NB4 (cell line): ENCODE measurements around the gene ATXN7L3.
"Not testable (repeated sequence)": the region's sequence is repeated elsewhere in the genome, so short reads cannot be mapped to it uniquely, and the experiment has no call there.

Experiments used
- DNase-seq: peaks from one replicate; pipeline ENCODE4 v3.0.0; 2010; ENCODE audit warnings: low read depth
- H3K4me3 ChIP-seq: one replicate; pipeline ENCODE4 v1.5.1; 2011; ENCODE audit warnings: mild to moderate bottlenecking, low read depth, low read length, moderate library complexity
- CTCF ChIP-seq: IDR thresholded peaks from one replicate; pipeline ENCODE4 v1.5.1; 2012; ENCODE audit warnings: low read depth, low read length
- MYC ChIP-seq: IDR thresholded peaks from 2 replicates; pipeline ENCODE4 v1.6.1; 2011; ENCODE audit warnings: low read depth, low read length
- POLR2A ChIP-seq: IDR thresholded peaks from 2 replicates; pipeline ENCODE4 v1.6.1; 2011; ENCODE audit warnings: mild to moderate bottlenecking; ENCODE audit not compliant: insufficient read length; ENCODE audit errors: extremely low read depth
- TF ChIP-seq, protein P1 (sequence below): IDR thresholded peaks from 2 replicates; pipeline ENCODE4 v1.6.1; 2011; ENCODE audit warnings: low read depth, low read length

Gene ATXN7L3

DNA sequence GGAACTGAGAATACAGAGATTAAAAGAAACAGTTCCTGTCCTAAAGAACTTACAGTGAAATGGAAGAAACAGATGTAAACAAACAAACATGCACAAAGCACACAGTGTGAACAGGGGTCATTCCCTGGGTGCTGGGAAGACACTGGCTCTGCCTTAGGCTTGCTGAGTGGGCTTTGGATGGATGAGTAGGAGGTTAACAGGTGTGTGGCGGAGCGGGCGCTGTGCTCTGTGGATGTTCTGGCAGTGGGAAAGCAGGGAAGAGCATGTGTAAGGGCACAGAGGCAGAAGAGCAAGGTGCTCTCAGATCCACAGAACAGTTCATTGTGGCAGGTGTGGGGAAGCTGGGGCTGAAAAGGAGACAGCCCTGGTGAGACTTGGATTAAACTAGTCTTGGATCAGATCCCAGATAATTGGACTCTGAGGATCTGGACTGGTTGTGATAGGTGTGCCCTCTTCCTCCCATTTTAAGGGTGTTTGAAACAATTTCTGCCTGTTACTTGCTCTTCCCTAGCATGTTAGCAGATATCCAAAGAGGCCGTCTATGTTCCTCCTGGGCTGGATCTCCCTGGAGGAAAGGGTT is 49.8 kb downstream of the ATXN7L3 start:
- DNase-seq: no peak
- no peak overlapping the region for H3K4me3 ChIP-seq
- TF ChIP-seq MYC (no peak), POLR2A (no peak), CTCF (no peak)
- TF ChIP-seq, protein P1, sequence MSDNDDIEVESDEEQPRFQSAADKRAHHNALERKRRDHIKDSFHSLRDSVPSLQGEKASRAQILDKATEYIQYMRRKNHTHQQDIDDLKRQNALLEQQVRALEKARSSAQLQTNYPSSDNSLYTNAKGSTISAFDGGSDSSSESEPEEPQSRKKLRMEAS: no peak

- not testable (repeated sequence) for DNase-seq, H3K4me3 ChIP-seq
Measured at GRCh38 chr17:44149066-44149465, 50.6 kb downstream of the ATXN7L3 start.

- no peak for DNase-seq
- H3K4me3 ChIP-seq: no peak overlapping the region
- TF ChIP-seq MYC: no peak
- no peak for TF ChIP-seq CTCF
- no peak for TF ChIP-seq POLR2A
- TF ChIP-seq, protein P1: no peak
Measured at GRCh38 chr17:44147812-44148211, 51.9 kb downstream of the ATXN7L3 start.

DNA sequence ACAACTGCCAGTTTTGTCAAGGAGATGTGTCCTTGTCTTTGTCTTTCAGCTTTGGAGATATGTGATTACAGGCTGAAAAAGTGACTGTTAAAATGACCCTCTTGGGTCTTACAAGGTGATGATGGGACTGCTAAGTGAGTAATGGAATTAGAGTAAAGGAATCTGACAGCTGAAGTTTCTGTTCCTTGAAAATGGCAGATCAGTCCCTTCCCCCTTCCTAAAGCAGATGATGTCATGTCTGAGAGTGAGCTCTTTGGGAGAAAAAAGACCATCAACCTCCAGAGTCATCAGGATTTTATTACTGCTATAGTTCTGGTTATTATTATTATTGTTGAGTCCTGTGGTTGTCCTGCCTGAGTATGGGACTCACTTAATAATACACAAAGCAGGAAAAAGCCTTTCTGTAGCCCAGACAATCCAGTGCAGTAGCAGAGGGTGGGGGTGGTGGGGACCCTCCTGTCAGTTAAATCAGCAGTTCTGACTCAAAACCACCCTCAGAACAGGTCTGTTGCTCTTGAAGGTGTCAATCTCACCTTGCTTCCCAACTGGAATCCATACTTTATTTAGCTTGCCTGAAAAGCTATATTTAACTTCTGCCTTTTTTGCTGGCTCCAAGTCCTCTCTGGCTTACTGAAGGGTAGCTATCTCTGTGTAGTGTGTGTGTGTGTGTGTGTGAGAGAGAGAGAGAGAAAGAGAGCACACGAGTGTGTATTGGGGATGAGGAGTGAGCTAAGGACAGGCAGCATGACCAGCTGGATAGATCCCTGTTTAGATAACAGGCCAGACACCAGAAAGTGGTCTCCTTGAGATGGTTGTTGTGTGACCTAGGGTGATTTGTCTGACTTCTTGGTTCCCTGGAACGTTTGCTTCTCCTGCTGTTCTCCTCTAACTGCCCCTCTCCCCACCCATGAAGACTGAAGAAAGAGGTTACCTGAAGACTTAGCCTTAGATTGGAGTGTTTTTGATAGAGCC is 53.0 kb downstream of the ATXN7L3 start:
- H3K4me3 ChIP-seq: no peak overlapping the region
- no peak for TF ChIP-seq CTCF
- DNase-seq: no peak

- DNase-seq: no peak
- TF ChIP-seq POLR2A: no peak
- no peak for TF ChIP-seq MYC
- TF ChIP-seq, protein P1: no peak
- no peak for TF ChIP-seq CTCF
- H3K4me3 ChIP-seq: no peak overlapping the region
Measured at GRCh38 chr17:44144966-44145739, 54.5 kb downstream of the ATXN7L3 start.

GRCh38 chr17:44143921-44144320 is 55.8 kb downstream of the ATXN7L3 start:
- DNase-seq, H3K4me3 ChIP-seq: not testable (repeated sequence)
